ENCODE data around the gene C2. TPM values are rescaled to one million over a fixed set of nuclear protein-coding genes. Genes with fewer than 3 reads are reported as not detected.

C2 gene
- 2.9 TPM for total RNA-seq

DNA sequence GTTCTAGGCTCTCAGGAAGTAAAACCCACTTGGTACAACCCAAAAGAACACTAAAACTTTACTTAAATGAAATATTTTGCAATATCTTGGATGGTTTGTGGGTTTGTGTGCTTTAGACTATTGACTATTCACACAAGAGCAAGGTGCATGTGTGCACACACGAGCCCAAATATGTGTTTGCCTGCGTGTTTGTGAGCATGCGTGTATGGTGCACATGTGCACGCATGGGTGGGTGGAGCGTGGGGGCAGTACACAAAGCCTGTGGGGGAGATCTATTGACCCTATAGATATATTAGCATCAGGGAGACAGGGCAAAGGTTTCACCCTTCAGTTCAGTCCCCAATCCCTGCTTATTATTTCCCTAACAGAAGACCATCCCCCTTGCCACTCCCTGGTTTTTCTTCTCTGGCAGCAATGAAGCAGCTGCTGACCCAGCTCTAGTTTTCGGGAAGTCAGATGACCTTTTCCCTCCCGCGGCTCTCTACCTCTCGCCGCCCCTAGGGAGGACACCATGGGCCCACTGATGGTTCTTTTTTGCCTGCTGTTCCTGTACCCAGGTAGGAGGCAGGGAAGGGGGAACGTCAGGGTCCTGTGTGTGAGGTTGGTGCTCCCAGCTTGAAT is at the start of gene C2:
C2 (plus strand) TSS at position 476 of the 621 bp plus-strand sequence; CDS start at position 512, 36 bp downstream.
- no peak for ATAC-seq

DNA sequence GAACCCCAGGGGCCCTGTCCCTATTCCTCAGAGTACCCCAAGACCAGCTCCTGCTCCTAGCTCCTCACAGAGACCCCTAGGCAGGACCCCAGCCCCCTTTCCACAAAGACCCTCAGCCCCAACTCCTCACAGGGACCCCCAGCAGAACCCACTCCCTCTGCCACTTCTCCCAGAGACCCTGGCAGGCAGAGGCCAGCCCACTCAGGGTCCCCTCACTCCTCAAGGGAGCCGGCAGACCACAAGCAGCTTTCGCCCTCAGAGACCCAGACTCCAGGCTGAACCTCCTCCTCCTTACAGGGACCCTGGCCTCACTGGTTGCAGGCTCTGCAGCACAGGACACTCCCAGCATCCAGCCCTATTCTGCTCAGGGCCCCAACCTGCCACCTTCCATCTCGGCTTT is 49.3 kb upstream of the C2 start:
- peak; percentile 10 for ATAC-seq

DNA sequence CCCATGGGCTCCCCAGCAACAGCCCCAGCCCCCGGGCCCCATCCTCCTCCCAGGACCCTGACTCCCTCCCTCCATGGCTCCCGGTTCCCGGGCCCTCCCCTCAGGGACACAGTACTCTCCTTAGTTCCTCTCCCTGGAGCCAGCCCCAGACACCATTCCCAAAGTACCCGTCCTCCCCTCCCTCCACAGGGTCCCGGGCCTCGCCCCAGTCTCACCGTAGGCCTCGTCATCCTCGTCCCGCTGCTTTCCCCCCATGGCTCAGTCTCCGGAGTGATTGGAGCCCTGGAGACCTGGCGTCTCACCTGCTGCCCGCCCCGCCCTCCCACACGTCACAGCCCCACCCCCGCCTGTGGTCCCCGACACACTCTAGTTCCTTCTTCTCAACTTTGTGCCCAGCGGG is 48.8 kb upstream of the C2 start, which contains the start of gene SLC44A4:
SLC44A4 (minus strand) TSS at position 272 of the 400 bp plus-strand sequence; CDS start at position 255, 17 bp downstream.
- ATAC-seq: peak; percentile 55

DNA sequence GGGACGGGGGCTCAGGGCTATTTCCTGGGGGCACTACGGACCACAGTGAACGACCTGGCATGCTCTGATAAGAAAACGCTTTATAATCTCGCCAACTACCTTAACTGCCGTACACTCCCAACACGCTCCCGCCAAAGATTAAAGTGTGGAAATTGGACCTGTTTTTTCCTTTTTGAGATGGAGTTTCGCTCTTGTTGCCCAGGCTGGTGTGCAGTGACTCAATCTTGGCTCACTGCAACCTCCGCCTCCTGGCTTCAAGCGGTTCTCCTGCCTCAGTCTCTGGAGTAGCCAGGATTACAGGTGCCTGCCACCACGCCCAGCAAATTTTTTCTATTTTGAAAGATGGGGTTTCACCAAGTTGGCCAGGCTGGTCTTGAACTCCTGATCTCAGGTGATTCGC is 48.4 kb upstream of the C2 start:
- peak; percentile 10 for ATAC-seq

DNA sequence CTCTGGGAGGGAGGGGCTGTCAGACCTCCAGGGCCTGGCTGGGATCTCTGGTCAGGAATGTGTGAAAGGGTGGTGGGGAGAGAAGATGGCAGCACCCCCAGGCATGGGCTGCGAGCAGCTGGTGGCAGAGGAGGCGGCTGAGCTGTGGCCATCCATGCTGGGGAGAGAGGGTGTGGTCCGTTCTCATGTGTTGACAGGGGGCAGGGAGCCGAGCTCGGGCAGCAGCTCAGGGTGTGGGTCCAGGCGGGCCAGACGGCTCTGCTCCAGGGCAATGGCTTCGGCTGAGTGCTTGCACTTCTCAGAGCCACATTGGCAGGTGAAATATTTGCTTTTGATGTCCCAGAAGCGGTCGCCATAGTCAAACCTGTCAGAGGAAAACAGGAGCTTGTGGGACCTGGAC is 47.6 kb upstream of the C2 start:
- ATAC-seq: no peak

DNA sequence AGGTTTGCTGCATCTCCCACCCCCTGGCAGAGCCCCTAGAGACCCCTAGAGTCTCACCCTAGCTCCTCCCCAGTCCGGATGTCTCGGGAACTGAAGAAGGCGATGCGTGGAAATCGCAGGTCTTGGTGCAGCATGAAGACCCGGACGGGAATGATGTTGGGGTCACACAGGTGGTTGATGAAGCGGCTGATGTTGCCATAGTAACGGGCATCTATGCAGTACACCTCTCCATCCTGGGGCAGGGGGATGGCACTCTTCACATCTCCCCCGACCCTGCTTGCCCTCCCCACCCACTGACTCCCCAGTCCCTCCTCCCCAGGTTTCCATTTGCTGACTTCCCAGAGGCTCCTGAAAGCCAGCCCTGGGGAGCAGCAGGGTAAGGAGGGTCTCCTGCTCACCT is 46.9 kb upstream of the C2 start:
- ATAC-seq: no peak

DNA sequence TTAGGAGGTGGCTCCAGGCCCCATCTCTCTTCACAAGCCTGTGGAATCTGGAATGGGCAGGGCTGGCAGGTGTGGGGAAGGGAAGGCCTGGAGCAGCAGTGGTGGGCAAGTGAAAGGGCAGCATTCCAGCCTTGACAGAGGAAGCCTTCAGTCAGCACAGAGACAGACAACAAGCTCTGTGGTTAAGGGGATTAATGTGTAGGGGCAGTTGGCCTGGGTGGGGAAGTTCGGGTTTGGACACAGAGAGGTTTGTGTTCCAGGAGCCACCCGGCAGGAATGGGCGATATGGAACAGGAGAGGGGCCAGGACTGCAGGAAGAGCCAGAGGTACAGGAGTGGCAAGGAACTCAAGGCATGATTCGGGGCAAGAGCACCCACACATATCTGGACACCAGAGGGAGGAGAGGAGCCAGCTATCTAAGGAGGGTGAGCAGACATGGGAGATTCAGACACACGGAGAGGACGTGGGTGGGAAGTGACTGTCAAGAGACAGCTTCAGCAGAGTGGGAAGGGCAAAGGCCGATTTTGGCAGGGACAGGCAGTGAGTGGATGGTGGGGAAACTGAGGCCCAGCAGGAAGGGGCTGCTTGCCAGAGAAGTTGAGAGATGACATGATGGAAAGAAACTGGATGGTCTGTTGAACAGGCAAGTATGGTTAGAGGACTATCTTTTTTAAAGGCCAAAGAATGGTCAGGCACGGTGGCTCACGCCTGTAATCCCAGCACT is 46.2 kb upstream of the C2 start:
- no peak for ATAC-seq

DNA sequence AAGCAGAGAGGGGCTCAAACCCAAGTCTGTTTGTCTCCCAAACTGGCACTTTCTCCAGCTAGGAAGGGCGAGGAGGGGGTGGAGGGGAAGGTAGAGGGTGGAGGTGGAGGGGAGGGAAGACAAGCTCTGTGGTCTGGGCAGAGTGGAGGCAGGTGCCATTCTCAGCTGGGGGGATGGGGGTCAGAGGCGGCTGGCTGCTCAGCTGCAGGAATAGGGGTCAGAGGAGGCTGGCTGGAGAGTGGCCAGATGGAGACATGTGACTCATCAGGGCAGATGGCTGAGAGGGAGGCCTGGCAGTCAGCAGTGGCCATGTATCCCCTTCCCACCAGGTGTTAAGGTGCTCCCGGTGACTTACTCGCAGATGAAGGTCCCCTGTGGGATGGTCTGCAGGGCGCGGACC is 45.2 kb upstream of the C2 start:
- no peak for ATAC-seq

DNA sequence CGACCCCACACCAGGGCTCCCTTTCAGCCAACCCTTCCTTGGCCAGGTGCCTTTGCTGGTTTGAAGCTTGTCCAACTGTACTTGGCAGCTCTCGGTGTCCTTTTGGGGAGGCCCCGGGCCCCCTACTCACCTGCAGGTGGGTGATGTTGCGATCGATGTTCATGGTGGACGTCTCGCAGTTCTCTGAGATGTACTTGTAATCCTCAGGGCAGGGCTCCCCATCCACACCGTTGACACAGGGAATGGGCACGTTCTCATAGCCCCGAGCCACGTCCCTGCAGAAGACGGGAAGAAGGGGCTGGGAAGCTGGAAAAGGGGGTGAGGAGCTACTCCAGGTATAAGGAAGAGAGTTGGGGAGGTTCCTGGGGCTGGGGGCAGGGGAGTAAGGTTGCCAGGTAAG is 43.8 kb upstream of the C2 start:
- ATAC-seq: no peak

DNA sequence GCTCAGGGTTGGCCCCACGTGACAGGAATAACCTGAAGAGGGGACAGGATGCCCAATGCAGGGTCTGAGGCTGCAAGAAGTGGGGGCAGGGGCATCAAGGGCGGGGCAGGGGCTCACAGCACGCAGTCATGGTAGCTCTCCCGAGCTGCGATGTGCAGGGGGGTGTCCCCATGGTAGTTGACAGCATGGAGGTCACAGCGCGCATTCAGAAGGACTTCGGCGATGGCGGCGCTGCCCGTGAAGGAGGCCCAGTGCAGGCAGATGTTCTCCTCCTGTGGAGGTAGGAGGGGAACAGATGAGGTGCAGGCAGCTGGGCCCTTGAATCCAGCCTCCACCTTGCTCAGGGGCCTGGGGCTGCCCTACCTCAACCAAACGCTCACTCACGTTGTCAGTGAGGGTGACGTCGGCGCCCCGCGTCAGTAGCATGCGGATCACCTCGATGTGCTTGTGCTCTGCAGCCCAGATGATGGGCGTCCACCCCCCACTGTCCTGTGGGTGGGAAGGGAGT is 42.9 kb upstream of the C2 start:
- no peak for ATAC-seq

DNA sequence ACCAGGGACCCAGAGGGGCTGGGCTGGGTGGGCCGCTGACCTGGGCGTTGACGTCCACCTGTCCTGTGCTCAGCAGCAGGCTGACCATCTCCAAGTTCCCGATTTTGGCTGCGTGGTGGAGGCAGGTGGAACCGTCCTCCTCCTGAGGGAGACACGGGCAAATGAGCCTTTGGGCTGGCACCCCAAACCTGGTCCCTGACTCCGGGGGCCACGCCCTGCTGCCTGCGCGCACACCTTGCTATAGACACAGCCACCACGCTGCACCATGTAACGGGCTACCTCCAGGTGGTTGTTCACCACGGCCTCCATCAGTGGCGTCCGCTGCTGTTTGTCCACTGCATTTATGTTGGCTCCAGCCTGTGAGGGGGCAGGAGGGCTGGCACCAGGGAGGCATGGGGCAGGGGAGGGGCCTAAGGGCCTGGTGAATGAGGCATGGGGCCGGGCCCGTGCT is 41.0 kb upstream of the C2 start:
- no peak for ATAC-seq

DNA sequence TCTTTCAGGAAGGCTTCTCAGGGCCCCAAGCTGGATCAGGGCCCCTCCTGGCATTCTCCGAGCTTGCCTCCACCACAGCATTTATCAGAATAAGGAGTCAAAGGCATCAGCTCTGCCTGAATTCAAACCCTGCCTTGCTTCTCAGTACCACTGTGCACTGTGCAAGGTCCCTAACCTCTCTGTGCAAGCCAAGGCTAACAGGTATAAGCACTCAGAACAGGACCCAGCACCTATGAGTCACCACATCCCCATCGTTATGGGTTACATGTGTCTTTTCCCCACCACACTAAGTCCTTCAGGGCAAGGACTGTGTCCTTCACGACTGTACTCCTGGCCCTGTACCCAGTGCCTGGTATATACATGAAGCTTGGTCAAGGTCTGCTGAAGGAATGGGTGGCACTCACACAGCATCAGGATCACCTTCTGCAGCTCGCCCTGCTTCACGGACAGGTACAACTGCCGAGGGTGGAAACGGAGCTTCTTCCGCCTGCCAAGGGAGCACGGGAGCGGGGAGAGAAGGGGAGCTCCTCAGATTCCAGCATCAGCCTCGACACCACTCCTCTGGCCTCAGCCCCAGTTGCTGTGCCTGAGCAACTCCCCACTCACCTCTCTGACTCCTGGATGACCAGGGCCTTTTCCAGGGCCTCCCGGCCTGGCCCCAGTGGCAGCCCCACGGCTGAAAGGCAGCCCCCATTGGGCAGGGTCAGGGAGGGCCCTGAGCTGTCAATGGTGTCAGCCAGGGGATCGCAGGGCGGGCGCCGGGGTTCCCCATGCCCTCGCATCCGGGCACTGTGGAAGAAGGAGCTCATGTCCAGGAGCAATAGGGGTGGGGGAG is 40.1 kb upstream of the C2 start:
- no peak for ATAC-seq

DNA sequence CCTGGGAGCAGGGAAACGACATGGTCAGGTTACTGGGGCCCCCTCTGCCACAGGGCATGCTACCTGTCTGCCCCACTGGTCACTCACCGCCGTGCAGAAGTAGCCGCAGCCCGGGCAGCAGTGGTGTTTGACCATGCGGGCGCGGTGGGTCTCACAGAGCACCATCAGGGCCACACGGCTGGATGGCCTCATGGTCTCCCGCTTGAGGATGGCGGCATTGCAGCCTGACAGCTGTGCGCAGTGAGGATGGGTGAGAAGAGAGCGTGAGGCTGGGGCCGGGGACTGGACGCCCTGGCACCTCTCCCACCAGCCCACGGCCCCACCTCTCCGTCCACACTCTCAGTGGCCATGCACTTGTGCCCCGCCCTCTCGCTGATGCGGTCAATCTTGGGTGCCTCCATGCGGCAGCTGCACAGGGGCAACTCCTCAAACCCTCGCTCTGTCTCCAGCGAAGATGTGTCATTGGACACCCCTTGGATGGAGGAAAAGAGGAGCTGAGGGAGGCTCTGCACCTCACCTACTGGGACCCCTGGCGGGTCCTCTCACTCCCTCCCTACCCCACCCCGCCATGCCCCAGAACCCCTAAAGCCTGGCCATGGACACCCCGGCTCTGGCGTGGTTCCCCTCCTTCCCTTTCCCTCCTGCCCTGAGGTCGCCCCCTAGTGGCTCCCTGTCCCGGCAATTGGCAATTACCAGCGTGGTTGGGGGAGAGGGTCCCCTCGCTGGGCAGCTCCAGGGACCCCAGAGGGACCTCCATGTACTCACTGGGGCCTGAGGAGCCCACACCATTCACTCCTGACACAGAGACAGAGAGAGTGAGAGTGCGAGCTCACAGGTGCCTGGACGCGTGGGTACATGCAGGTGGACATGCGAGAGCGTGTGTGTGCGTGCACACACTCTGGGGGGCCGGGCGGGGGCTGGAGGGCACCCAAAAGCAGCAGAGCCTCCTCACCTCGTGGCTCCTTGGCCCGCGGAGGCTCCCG is 39.0 kb upstream of the C2 start:
- peak; percentile 28 for ATAC-seq

DNA sequence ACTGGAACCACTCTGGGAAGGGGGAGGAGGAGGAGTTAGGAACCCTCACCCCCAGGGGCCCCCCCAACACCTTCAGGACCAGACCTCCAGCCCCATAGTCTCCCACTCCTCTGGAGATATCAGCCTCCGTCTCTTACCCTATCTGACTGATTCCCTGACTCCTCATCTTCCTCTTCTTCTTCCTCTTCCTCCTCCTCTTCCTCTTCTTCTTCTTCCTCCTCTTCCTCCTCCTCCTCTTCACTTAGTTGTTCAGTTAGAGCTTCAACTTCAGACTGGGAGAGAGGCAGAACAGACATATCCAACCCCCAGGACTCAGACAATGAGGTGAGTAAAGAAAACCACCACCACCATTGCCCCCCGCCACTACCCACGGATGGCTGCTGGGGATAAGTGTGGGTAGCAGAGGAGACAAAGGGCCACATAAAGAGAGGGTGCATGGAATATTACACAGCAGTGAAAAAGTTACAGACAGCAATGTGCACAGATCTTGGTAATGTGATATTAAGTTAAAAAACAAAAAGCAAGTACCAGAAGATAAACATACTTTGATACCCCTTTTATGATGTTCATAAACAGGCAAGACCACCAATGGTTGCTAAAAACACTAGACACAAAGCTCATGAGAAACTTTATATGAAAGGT is 38.1 kb upstream of the C2 start:
- no peak for ATAC-seq

DNA sequence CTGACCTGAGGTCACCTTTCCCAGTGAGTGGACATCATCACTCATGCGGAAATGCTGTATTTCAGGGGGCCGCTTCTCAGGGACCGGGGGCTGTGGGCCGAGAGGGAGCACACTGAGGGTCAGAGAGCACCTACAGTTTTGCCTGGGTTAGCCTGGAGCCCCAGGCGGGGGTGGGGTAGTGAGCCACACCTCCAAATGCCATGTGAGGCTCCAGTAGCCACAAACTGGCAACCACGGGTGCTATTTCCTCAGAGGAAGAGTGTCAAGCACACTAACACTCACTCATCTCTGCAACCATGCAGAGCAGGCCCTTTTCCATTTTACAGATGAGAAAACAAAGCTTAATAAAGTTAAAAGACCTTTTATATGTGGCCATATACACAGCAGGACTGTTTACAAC is 34.7 kb upstream of the C2 start:
- no peak for ATAC-seq

DNA sequence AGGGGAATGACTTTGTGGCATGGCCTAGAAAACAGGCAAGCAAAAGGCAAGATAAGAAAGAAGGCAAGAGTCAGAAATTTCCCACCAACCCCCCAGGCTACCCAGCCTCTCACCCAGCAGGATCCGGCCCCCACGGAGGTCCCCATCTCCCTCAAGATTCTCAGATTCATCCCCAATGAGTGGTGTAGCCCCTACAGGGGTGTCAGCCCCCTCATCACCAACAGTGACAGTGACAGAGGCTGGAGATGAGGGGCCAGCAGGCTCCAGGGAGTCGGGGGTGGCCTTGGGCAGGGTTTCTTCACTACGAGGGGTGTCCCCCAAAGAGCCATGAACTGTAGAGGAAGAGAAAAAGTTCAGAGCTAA is 31.0 kb upstream of the C2 start:
- ATAC-seq: no peak

DNA sequence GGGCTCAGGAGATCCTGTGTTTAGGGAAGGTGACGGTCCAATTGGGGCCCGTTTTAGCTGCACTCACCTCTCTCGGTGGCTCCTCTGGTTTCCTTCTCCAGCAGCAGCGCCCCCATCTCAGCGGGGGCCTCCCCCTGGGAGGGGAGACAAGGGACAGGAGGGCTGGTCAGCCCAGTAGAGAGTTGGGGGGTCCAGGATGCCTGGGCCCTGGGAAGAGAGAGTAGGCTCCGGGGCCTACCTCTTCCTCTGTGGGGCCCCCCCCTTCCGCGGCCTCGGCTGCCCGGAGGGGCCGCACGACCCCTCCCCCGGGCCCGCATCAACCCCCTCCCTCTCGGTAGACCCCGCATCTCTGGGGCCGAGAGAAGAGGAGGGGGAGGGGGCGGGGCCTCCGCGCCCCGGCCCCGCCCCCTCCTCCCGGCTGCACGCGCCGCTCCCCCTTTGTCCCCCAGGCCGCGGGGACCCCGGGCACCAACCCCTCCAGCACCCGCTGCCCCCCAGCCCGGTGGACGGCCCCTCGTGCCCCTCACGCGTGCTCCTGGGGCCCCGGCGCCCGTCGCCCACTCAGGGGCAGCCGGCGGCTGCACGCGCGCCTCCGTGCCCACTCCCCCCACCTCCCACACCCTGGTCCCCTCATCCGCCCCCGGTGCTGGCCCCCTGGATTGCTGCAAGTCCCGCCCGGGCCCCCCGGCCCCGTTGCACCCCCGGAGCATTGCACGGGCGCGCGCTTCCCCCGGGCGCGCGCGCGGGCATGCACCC is 30.5 kb upstream of the C2 start:
- ATAC-seq: no peak

DNA sequence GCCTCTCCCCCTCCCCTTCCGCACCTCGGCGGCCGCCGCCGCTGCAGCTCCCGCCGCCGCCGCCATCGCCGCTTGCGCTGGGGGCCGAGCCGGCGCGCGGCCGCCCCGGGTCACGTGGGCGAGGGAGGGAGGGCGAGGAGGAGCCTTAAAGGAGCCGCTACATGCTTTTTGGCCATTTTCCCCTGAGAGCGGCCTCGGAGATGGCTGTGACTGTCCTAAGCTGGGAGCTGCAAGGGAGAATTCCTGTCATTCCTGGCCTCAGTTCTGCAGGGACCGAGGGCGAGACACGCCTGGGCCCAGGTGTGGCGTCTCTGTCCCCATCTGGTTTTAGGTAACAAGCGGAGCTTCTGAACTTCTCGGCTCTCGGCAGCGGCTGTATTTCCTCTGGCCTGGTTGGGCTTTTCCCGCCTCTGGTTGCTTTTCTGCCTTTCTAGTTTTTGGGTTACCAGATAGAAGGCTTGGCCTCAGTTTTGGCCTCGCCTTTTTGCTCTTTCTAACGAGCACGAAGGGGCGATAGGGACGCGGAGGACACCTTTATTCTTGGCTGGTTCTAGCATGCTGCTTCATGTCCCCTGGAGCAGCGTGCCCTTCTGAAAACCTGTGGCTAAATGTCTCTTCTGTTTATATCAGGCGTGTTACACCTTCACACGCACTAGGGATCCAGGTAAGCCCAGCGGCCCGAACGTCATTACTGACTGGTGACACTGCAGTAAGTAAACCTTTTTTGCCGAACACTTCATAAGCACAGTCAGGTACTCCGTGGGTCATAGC is 29.7 kb upstream of the C2 start, which contains the start of gene EHMT2:
EHMT2 (minus strand) TSS at position 87 of the 771 bp plus-strand sequence; CDS start at position 66, 21 bp downstream.
- peak; percentile 66 for ATAC-seq

DNA sequence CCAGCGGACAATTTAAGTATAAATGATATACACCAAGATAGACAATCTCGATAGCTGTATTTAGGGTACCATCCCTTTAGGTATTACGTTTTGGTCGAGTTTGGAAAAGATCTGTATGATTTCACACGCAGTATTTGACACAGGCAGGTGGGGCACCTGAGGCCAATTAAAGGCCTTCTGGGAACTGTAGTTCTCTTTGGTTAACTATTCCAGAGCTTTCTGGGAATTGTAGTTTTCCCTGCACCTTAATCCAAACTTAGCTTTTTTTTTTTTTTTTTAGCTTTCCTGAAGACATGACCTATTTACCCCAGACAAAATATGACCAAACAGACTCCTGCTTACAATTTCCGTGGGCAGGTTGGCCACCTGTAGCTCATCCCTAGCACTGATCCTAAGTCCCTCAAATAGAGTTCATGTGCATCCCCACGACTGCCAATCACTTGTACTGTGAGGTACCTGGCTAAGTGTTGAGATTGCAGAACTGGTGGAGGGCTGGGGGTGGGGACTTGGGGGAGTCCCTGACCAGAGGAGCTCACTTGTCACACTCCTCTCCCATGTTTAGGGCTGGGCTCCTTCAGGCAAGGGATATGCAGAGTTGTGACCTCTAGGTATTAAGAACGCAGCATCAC is 29.0 kb upstream of the C2 start:
- peak; percentile 25 for ATAC-seq

Measured in esophagus mucosa (tissue), 1 donor.